HG03064 (cell line): Measurements from ENCODE around the gene C2orf81.
"Not testable (repeated sequence)": the region's sequence is repeated elsewhere in the genome, so short reads cannot be mapped to it uniquely, and the experiment has no call there.

Experiments
- ATAC-seq: cut with Tn5 transposase; IDR thresholded peaks from one replicate; pipeline ENCODE4 v1.9.1; 2021; ENCODE audit warnings: low read depth; ENCODE audit not compliant: unreplicated experiment

The C2orf81 gene

DNA sequence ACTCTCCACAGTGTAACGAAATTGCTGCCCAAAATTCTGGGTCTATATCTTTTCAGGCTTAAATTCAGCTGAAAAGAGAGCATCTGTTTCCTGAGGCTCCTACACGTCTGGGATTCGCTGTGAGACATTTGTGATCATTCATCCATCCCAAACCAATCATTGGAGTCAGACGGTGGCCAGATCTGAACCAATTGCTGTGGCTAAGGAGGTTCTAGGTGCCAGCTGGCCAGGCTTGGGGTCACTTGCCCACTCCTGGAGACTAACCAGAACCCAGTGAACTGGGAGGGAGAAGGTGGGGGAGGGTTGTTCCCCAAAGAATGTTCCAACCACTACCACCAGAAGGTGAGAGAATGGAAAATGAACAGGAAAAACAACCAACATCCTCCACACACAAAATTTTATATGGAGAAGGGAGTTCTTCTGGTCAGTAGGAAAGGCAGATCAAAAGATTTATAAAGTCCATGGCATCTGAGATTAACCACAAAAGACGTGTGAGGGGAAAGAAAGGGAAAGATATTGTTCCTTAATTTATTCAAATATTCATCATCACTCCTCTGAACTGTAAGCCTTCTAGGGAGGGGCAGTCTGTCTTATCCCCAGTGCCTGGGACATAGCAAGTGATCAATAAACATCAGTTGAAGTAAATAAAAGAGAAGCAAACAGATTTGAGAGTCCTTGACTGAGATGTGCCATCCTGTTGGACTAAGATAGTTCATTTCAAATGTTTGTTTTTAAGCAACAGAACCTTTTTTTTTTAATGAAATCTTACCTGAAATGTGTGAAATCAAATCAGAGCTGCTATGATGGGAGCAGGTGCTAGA is 23.3 kb upstream of the C2orf81 start:
- ATAC-seq, result no peak

DNA sequence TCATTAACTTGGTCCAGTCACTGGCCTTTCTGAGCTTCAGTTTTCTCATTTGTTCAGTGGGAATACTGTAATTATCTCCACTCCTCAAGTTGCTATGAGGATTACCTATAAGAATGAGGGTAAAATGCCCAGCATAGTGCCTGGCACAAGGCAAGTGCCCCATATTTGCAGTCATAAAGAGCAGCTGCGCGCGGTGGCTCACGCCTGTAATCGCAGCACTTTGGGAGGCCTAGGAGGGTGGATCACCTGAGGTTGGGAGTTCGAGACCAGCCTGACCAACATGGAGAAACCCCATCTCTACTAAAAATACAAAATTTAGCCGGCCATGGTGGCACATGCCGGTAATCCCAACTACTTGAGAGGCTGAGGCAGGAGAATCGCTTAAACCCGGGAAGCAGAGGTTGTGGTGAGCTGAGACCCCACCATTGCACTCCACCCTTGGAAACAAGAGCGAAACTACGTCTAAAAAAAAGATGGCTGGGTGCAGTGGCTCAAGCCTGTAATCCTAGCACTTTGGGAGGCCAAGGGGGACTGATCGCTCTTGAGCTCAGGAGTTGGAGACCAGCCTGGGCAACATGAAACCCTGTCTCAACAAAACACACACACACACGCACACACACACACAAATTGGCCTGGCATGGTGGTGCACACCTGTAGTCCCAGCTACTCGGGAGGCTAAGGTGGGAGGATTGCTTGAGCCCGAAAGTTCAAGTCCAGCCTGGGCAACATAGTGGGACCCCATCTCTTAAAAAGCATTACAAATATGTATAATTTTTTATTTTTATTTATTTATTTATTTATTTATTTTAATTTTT is 21.3 kb upstream of the C2orf81 start:
- not testable (repeated sequence) for ATAC-seq

DNA sequence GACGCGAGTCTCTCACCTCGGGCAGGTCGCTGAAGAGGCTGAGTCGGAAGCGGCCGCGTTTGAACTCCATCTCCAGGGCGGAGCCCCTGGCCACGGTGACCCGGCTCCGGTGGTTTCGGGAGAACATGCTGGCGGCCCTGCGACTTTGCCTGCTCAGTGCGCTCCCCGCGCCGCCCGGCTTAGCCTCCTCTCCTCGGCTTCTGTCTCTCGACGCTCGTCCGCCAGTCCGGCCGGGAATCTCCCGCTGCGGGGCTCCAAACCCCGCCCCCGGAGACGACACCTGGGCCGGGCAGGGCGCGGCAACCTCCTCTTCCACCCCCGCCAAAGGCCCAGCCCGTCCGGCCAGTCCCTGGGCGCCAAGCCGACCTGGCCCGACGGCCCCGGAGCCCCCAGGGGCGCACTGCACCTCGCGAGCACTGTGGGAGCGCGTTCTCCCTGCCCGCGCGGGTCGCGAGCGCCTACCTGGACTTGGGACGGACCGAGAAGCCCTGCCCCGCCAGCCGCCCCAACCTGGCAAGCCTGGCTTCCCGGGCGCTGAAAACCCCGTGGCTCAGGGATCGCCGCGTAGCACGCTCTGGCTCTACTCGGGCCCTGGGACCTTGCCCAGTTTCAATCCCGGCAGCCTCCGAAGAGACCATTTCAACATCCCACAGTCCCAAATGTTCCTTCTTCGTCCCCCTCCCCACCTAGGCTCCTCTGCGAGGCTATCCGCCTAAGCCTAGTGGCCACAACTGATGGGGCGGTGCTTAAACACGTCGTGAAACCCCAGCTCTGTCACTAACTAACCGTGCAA is 20.5 kb upstream of the C2orf81 start, which contains the start of gene RTKN:
TSS of gene RTKN (minus strand) at position 248 of the 793 bp plus-strand sequence. CDS start at position 127, 121 bp downstream.
- ATAC-seq, result no peak

DNA sequence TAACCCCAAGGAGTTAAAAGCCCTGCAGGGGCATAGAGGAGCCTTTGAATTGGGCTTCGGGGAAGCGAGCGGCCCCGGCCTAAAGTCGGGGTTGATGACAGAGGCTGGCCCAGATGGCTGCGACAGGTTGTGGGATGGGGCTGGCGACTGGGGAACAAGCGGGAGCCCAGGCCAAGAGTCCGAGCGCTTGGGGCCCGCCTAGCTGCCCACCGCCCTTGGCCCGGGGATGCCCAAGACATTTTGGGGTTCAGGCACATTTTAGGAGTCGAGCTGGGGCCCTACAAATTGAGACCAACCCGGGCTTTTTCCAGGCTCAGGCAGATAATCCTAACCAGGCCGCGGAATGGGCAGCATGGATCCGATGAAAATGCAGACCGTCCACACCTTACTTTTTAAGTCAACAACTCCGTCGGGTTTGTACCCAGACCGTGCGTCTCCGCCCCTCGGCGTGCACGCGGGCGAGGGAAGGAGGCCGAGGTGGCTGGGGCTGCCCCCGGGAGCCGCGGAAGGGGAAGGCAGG is 19.8 kb upstream of the C2orf81 start:
- no peak for ATAC-seq

DNA sequence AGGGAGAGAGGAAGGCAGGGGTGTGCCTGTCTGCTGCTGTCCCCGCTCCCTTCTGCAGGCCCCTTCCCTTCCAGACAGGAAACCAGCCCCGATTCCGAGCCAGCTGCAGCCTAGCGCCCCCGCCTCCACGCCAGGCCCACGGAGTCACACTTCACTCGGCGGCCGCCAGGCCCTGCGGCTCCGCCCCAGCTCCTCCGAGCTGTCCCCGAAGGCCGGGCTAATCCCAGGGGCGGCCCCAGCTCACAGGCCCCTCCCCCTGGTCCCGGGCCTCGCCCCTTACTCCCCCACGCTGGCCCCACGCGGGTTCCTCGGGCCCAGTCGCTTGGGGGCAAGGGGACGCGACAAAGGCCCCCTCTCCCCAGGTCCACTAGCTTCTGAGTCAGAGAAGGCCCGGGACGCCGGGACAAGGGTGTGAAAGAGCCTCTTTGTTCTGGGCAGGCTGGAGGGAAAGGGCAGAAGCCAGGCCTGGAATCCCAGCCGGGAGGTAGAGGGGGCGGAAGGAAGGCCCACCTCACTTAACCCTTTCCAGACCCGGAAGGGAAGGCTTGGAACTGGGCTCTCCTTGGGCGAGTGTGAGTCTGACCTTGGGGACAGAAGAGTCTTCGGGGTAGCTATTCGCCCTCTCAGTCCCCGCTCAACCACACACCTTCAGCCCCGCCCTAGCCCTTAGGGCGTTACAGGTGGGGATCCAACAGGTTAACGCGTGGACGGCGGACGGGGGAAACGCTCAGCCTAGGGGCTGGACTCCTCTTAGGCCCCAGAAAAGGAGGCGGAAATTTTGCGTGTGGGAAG is 19.2 kb upstream of the C2orf81 start:
- ATAC-seq, result peak; percentile 79

DNA sequence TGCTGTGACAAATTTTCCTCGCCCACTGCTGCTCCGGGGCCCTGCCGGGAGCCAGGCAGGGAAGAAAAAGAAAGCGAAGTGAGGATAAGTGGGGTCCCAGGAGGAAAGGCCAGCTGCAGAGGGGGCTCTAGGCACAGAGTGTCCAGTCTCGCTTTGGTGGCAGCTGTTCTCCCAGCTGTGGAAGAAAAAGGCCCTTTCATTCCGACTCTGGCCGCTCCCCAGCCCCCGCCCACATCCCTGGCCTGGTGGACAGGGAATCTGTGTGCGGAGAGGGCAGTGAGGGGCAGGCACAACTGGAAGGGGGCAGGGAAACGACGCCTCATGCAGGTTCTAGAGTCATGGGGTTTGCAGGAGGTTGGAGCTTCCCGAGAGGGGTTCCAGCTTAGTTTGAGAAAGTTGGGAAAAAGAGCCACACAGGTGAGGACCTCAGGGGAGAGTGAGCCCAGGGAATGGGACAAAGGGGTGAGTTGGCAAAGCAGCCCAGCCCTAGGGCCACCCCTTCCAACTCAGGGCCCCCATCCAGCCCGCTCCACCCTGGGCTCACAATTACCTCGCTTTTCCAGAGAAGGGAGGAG is 18.5 kb upstream of the C2orf81 start:
- no peak for ATAC-seq

DNA sequence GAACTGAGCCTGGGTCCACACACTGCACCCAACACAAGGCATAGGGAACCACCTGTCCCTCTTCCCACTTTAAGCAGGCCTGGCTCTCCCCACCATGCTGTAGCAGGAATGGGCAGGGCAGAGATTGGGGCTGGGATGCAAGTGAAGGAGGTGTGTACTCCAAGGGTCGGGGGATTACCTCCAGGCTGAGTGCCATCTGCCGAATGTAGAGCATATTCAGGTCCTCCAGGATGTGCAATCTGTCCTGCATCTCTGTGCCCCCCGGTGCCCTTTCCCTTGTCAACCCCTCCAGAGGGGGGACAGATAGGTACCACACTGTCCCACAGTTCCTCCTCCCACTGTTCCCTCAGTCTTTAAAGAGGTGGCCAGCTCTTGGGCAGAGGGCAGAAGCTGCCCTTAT is 18.0 kb upstream of the C2orf81 start:
- ATAC-seq, result no peak

DNA sequence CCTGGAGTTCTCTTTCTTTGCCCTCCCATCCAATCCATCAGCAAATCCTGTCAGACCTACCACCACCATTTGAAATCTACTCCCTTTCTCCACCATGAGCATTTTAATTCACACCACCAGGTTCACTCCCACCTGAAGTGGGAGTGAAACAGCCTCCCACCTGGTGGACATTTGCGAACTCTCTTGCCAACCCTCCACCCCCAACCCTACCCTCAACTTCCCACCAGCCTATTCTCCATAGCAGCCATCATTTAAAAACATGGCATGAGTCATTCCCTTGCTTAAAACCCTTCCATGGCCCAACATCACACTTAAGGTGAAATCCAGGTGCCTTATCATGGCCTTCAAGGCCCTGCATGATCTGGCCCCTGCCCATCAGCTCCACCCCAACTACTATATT is 16.8 kb upstream of the C2orf81 start:
- no peak for ATAC-seq

DNA sequence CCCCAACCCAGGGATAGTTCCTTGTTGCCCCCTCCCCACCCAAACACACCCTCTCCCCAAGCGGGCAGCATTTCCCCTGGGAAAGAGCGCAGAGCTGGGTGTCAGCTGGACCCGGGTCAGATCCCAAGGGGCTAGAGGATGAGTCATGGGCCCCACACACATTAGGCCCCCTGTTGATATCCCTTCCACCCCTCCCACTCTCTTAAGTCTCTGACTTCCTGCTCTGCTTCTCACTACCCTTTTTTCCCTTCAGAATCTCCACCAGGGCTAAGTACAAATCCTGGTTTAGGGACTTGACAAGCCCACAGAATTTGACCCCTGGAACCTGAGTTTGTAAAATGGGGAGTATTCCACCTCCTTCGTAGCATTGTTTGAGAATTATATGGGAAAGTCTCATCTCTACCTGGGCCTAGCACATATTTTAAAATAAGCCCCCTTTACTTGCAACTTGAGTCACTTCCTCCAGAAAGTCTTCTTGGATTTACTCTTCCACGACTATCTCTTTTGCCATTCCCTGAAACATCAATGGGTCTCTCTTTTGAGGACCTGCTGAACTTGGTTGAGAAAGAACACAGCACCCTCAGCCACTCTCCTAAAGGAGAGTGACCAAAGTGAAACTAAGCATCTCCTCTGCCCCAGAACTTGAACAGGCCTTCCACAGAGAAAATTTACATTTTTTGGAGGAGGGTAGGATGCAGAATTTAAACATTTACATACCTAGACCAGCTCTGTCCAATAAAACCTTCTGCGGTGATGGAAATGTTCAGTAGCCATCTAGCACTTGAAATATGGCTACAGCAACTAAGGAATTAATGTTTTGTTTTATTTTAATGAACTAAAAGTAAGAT is 15.7 kb upstream of the C2orf81 start:
- ATAC-seq, result no peak

DNA sequence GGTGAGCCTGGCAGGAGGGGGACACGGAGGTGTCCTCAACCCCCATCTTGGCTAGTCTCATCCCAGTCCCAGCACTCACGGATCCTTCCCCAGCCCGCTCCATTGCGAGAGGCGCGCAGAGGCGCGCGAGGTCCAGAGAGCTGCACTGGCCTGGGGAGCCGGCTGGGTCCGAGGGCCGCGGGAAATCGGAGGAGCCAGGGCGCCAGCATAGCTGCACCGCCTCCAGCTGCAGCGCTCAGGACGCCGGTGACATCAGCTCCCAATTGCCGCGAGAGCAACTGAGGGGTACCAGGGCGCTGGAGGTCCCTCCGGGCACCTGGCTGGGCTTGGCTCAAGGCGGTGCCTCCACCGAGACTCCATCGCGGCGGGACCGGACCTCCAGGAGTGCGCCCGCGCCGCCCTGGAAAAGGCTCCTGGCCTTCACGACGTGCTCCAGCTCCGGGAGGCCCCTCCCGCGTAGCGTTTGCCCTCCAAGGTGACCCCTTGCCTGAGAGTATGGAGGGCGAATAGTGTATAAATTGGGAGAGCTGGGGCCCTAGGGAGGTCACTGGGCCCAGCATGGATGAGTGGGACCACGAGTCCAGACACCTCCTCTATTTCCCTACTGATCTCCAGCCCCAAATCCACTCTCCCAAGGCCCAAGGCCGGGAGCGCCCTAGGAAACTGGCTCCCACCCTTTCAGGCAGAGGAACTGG is 14.8 kb upstream of the C2orf81 start:
- ATAC-seq, result no peak

DNA sequence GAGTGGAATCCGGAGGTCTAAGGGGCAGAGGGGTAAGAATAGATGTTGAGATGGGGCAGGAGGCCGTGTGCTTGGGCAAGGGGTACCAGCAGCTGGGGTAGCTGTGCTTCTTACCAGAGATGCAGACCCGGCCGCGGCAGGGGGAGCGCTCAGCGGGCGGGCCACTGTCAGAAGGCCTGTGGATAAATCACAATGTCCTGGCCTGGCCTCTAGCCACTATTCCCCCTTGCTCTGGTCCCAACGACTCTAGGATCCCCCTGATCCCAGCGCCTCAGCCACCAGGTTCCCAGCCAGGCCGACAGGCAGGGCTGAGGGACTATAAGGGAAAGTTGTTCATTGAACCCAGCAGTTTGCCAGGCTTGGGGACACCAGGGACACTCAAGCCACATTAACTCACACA is 9.1 kb upstream of the C2orf81 start:
- no peak for ATAC-seq

DNA sequence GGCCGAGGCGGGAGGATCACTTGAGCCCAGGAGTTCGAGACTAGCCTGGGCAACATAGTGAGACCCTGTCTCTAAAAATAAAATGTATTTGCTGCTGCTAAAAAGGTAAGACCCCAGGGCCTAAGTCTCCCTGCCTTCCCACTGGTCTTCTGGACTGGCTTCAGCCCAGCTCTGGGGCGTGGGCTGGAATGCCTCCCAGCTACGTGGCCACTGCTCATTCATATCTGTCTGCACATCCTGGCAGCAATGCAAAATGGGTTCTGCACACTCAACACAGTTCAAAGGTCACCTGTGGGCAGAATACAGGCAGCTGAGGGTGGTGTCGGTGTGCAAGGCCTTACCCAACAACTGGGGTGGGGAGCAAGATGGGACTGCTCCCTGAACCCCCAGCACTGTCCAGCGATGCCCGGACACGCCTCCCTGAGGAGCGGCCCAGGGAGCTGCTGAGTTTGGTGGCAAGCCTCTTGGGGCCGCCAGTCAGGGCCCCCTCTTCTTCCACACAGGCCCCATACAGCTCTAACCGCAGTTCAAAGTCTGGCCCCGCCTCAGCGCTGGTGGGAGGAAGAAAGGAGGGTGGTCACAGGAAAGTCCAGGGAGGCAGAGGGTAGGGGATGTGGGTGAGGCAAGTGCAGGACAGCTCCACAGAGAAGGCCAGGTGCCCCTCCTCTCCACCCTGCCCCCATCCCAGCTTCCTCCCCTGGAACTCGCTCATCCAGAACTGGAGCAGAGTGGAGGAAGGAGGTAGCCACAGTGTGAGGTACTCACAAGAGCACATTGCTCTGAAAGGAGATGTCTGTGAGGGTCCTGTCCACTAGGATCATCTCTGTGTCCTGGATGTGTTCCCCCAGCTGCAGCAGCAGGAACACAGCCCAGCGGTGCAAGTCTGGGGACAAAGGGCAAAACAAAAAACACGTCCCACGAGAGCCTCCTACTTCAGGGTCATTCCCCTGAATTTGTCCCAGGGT is 8.3 kb upstream of the C2orf81 start:
- no peak for ATAC-seq

DNA sequence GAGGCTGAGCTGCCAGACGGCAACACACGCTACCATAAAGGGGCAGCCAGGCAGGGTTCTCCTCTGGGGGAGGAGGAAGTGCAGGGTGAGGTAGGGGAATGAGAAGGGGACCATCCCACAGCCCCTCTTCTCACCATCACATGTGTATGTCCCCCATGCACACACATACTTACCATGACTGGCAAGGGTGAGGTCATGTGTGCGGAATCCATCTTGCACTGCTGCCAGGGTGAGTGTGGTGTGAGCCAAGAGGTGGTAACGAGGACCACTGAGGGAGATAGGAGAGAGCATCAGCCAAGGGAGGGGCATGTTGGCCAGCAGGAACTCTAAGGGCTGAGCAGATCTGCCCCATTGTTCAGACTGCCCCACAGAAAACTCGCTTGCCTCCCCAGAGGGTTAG is 7.3 kb upstream of the C2orf81 start:
- no peak for ATAC-seq

DNA sequence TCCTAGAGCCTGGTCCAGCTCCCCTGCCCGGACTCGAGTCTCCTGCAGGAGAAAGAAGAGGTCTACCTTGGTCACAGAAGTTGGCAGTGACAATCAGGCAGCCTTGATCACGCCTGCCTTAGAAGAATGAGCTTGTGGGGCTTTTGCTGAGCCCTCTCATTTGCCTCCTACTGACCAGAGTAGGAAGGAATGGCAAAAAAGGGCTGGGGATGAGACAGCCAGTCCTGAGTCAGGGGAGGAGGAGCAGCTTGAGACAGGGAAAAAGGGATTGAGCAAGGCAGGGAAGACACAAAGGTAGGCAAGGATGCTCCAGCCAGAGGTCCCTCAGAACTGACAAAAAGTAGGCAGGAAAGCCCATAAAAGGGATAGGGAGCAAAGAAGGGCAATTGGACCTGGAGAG is 6.1 kb upstream of the C2orf81 start:
- ATAC-seq, result no peak

DNA sequence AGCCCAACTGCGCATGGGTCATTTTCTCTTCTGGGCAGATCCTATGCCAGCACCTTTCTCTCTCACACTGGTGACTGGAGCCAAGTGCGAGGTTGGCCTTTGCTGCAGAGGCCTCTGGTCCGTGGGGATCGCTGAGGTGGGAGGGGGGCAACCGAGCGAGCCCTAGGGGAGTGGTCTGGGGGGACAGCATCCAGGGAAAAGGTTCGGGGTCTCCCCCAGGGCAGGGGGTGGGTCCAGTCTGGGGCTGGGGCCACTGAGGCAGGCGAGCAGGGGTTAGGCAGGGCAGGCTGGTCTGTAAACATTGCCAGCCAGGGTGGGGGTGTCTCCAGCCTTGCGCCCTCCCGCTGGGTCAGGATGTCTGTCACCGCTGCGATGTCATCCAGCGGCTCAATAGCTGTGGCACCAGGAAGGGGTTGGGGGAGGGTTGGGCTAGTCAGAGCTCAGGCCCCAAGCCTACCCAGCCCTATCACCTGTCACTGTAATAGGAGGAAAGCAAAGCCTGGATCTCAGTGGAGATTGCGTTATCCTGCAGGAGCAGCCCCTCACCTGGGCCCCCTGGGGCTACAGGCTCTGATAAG is 4.9 kb upstream of the C2orf81 start:
- ATAC-seq, result no peak

DNA sequence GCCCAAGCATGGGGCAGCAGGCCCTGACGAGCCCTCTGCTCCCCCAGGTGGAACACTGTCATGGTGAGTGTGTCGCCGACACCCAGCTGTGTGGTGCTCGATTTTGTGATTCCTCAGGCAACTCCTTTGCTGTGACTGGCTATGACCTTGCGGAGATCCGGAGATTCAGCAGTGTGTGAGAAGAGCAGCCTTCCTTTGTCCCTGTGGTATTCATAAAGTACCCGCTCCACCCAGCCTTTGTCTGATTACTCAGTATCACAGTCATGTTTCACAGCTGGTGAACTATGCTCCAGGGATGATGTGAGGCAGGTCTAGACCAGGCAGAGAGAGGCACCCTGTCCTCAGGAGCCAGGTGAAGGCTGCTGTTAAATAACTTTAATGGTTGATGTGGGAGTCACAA is 4.1 kb upstream of the C2orf81 start:
- ATAC-seq, result no peak

DNA sequence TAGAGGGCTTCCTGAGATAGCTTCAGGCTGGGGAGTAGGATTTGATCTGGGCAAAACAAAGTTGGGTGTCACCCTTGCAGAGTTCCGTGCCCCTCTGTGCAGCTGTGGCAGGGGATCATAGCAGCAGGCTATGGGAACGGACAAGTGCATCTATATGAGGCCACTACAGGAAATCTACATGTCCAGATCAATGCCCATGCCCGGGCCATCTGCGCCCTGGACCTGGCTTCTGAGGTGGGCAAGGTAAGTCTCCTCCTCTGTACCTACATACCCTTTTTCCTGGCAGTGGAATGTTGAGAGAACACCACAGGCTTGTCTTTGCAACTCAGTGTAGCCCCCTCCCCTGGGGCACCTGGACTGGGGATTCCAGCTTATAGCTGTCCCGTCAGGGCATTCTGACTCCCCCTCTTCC is 3.6 kb upstream of the C2orf81 start:
- no peak for ATAC-seq
